Measurements from ENCODE around the gene PALM.

Gene PALM

GRCh38 chr19:755063-755462 is 46.3 kb downstream of the PALM start:
- DNase-seq, result no peak

GRCh38 chr19:756236-756635 is 47.5 kb downstream of the PALM start:
- no peak for DNase-seq

- DNase-seq, result no peak
Measured at GRCh38 chr19:756821-757688, 48.3 kb downstream of the PALM start.

- DNase-seq, result no peak
Measured at GRCh38 chr19:757811-758668, 49.3 kb downstream of the PALM start.

GRCh38 chr19:763181-763580 is 54.4 kb downstream of the PALM start:
- no peak for DNase-seq

GRCh38 chr19:763869-764268 is 55.1 kb downstream of the PALM start:
- no peak for DNase-seq

- no peak for DNase-seq
Measured at GRCh38 chr19:764301-764700, 55.6 kb downstream of the PALM start.

GRCh38 chr19:765179-765738 is 56.5 kb downstream of the PALM start:
- no peak for DNase-seq

- no peak for DNase-seq
Measured at GRCh38 chr19:768424-768823, 59.7 kb downstream of the PALM start.

GRCh38 chr19:769616-770015 is 60.9 kb downstream of the PALM start:
- DNase-seq, result no peak

GRCh38 chr19:771332-771785 is 62.6 kb downstream of the PALM start:
- DNase-seq, result peak; percentile 26

- no peak for DNase-seq
Measured at GRCh38 chr19:772063-772462, 63.3 kb downstream of the PALM start.

GRCh38 chr19:772730-773436 is 64.1 kb downstream of the PALM start:
- no peak for DNase-seq

GRCh38 chr19:776549-776948 is 67.8 kb downstream of the PALM start:
- no peak for DNase-seq

GRCh38 chr19:778910-779653 is 70.3 kb downstream of the PALM start:
- no peak for DNase-seq

GRCh38 chr19:780935-781334 is 72.2 kb downstream of the PALM start:
- DNase-seq, result no peak

GRCh38 chr19:781800-782184 is 73.1 kb downstream of the PALM start:
- no peak for DNase-seq

GRCh38 chr19:782185-782877 is 73.6 kb downstream of the PALM start:
- no peak for DNase-seq

GRCh38 chr19:782878-783668 is 74.3 kb downstream of the PALM start:
- no peak for DNase-seq

GRCh38 chr19:784541-784940 is 75.8 kb downstream of the PALM start:
- DNase-seq, result no peak

- no peak for DNase-seq
Measured at GRCh38 chr19:787536-787935, 78.8 kb downstream of the PALM start.

All from CD4-positive, alpha-beta T cell treated with Interleukin-12 subunit alpha and Interleukin-12 subunit beta, for 1 hour (primary cell).